Skin of body (tissue), 2 donors: ENCODE results near the gene SGCA. TPM values are rescaled to one million over a fixed set of nuclear protein-coding genes. Genes with fewer than 3 reads are reported as not detected.

Experiments used
- DNase-seq: peaks from one replicate; lab custom pipeline; 2025; lab: John Stamatoyannopoulos, UW
- total RNA-seq: library from RNA; depleted of rRNA; stranded (reverse); fragments of >200 nt; gene quantifications from one replicate; pipeline ENCODE4 v1.2.3, GENCODE V29; 2014

SGCA gene
- total RNA-seq, 1 donor from 2014 or later, result 14.6 TPM

DNA sequence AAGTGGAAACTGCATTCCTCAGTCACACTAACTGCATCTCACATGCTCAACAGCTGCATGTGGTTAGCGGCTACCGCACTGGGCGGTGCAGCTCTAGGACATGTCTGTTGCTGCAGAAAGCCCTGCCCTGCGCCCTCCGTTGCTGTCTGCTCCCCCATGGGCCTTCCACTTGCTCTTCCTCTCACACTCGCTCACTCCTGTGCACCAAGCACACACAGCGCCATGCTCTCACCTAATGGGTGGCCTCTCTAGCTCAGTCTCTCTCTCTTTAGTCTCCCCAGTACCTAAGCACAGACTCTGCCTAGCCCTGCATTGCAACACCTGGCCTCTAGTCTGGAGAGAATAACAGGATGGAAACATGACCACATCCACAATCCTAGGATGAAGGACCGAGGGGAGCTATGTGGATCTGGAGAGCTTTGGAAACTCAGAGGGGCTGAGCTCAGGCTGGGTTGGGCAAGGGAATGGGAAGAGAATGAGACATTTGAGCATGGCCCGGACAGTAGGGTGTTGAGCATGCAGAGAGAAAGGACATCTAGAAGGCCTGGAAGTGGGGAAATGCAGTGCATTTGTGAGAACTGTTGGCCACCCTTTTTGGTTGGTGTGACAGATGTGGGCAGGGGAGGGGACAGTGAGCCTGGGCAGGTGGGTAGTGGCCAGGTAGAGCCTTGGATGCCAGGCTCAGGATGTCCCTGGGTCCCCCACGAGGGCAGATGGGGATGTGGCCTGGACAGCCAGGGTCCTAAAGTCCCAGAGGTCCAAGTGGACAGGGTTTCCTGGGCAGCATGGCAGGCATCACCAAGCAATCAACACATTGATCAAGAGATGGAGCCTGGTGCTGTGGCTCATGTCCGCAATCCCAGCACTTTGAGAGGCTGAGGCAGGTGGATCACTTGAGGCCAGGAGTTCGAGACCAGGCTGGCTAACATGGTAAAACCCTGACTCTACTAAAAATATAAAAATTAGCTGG lies 16.1 kb downstream of the SGCA start:
- DNase-seq, result peak; percentile 75

DNA sequence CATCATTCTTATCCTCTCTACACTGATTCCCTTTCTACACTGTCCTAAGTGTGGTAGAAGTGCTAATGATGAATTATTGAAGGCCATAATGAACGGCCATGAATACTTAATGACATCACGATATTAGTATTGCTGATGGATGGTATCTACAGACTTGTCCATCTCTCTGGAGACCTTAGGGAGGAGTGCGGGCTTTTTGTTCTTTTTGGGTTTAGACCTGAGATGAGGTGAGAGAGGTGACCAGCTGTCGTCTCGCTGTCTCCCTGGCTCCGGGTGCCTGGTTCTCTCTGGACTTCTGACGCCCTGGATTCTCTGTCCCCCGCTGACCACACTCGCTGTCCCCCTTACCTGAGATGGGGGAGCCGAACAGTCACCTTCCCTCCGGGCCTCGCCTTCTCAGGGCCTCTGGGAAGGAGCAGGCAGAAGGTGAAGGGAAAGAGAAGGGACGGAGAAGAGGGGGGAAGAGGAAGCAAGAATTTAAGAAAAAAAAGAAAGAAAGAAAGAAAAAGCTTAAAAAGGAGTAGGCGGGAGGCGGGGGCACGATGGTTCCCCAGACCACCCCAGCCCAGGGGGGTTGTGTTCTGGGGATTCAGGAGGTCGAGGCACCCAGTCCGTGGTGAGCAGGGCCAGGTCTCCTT lies 17.1 kb downstream of the SGCA start:
- no peak for DNase-seq

DNA sequence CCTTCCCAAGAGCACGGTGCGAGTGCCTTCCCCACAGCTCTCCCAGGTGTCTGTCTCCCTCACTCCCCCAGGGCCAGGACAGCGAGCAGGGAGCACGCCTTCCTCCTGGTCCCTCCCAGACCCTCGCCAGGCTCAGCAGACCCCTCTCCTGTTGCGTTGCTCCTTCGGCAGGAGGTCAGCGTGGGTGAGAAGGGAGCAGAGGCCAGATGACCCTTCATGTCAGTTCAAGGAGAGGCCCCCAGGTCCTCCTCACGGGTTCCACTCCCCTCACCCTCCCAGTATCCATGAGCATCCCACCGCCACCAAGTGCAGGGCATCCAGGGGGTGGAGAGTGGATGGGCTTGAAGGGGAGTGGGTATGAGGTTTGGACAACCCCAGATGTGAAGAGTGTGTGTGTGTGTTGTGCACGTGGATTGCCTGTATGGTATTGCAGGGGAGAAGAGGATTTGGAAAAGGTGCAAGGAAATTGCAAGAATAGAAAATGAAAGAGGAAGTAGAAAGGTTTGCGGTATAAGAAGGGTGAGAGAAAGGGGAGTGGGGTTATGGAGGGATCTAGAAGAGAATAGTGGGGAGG lies 17.7 kb downstream of the SGCA start:
- DNase-seq, result peak; percentile 44

DNA sequence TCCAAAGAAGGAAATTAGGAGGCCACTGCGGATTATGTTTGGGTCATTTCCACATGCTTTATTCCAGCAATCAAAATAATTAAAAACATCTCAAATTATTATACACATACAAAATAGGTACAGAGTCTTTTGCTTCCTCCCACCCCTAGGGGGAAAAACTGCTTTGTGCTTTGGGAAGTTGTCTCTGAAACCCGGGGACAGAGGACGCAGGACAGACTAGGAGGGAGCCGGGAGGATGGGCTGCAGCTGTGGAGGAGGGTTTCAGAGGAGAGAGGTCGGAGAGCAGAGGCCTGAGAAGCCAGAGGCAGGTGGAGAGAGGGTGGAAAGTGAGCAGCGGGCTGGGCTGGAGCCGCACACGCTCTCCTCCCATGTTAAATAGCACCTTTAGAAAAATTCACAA lies 18.3 kb downstream of the SGCA start:
- DNase-seq, result no peak

DNA sequence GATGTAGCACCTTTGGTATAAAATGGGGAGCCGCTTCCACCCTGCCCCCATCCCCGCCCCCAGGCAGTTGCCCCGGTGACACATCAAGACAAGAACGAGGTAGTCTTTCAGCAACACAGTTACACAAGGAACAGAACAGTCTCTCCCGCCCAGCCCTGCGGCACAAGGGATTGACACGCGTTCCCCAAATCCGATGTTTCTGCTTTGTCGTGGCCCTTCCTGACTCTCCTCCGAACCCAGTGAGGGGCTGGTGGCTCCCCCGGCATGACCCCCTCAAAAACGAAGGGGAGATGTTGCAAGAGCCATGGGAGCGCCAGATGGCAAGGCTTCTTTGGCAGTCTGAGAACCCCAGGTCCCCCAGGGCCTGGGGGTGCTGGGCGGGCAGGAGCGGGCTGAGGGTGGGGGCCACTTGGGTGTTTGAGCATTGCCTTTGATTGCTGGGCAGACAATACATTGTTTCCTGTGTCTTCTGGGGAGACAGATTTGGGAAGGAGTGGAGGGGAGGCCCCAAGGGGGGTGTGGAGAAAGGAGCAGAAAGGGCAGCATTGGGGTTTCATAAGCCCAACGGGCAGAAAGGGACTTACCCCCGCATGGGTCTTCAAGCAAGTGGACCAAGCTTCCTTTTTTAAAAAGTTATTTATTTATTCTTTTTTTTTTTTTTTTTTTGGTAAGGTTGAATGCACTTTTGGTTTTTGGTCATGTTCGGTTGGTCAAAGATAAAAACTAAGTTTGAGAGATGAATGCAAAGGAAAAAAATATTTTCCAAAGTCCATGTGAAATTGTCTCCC lies 19.0 kb downstream of the SGCA start:
- DNase-seq, result peak; percentile 21

DNA sequence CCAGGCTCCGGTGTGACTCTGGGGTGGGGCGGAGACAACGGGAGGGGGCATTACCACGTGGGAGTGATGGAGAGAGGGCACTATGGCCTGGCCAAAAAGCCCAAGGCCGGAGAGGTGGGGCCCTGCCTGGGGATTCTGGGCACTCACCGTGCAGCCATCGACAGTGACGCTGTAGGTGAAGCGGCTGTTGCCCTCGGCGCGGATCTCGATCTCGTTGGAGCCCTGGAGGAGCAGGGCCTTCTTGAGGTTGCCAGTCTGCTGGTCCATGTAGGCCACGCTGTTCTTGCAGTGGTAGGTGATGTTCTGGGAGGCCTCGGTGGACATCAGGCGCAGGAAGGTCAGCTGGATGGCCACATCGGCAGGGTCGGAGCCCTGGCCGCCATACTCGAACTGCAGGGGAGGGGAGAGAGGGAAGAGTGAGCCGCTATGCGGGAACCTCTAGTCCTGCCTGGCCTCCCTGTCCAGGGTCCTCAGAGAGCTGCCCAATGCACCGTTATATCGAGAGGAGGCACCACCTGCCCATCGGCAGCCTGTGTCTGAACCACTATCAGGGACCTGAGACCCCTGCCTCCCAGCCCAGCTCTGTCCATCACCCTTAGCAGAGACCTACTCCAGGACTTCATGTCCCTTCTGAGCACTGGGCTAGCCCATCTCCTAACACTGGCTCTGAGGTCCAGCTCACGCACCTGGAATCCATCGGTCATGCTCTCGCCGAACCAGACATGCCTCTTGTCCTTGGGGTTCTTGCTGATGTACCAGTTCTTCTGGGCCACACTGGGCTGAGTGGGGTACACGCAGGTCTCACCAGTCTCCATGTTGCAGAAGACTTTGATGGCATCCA lies 20.0 kb downstream of the SGCA start:
- no peak for DNase-seq

DNA sequence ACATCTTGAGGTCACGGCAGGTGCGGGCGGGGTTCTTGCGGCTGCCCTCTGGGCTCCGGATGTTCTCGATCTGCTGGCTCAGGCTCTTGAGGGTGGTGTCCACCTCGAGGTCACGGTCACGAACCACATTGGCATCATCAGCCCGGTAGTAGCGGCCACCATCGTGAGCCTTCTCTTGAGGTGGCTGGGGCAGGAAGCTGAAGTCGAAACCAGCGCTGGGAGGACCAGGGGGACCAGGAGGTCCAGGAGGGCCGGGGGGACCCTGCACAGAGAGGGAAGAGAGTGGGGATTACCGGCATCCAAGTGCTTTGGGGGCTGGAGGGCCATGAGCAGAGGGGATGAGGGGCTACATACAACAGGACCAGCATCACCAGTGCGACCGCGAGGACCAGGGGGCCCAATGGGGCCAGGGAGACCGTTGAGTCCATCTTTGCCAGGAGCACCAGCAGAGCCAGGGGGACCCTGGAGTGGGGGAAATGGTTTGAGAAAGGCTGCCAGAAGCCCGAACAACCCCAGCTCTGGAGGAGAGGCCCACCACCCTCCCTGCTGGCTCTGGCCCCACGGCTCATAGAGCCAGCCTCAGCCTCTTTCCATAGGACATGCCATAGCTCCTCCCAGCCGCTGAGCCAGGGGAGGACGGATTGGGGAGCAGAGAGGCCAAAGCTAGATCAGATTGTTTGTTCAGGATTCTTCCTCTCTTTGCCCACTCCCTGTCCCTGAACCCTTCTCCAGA lies 21.0 kb downstream of the SGCA start:
- peak; percentile 67 for DNase-seq

DNA sequence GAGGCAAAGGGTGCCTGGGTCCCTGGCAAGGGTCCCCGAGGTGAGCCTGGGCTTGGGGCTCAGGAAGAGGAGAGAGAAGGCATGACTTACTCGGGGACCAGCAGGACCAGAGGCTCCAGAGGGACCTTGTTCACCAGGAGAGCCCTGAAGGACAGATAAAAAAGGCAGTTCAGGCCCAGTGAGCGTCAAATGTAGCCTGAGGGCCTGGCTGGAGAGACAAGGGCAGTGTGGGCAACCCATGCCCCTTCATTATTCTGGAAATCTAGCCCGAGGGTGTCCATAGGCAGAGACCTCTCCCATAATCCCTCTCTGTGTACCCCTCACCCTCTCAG lies 21.6 kb downstream of the SGCA start:
- DNase-seq, result peak; percentile 65

DNA sequence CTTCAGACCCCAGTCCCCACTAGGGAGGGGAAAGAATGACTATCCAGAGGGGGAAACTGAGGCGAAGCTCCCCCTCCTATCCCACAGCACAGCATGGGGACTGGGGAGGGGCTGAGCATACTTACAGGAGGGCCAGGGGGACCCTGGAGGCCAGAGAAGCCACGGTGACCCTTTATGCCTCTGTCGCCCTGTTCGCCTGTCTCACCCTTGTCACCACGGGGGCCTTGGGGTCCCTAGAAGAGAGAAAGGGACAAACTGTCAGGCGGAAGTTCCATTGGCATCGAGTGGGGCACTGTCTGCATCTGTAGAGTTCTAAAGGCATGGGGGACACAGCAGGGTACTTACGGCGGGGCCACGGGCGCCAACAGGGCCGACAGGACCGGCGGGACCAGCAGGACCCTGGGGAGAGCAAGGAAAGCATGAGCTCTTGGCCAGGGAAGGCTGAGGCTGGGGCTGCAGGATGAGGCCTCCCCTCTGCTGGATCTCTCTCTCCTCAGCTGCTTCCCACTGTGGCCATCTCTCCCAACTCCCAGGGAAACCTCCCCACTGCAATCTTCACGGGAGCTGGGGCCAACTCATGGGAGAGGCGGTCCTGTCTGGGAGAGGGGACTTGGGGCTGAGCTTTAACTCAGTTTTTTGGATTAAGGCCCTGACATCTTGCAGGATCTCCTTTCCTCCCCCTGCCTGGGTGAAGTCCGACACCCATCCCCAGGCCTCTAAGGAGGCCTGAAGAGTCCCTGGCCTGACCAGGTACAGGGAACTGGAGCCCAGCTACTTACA lies 22.1 kb downstream of the SGCA start:
- DNase-seq, result peak; percentile 54

DNA sequence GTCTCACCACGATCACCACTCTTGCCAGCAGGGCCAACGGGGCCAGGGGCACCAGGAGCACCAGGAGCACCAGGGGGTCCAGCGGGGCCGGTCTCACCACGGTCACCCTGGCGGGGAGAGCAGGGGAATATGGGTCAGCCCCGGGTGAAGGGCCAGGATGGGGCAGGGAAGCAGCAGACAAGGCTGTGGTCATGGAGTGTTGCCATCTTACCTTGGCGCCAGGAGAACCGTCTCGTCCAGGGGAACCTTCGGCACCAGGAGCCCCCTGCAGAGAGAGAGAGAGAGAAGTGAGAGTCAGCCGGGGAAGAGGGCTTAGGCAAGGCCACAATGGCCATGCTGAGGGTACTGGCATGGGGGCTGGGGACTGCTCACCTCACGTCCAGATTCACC lies 22.7 kb downstream of the SGCA start:
- no peak for DNase-seq

DNA sequence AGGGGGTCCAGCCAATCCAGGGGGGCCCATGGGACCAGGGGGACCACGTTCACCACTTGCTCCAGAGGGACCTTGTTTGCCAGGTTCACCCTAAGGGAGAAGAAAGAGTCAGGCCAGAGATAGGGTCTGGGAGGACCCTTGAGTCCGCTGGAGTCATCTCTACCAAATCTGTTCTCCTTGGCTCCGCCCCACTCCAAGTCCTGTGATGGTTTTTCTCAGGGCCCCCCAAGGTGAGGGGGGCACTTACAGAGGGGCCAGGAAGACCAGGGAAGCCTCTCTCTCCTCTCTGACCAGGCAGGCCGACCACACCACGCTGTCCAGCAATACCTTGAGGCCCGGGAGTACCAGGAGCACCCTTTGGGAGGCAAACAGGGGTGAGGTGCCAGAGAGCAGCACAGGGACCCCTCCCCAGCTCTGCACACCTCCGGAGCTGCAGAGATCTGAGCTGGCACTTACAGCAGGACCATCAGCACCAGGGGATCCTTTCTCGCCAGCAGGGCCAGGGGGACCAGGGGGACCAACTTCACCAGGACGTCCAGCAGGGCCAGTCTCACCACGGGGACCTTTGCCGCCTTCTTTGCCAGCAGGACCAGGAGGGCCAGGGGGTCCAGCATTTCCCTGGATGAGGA lies 23.2 kb downstream of the SGCA start:
- no peak for DNase-seq

DNA sequence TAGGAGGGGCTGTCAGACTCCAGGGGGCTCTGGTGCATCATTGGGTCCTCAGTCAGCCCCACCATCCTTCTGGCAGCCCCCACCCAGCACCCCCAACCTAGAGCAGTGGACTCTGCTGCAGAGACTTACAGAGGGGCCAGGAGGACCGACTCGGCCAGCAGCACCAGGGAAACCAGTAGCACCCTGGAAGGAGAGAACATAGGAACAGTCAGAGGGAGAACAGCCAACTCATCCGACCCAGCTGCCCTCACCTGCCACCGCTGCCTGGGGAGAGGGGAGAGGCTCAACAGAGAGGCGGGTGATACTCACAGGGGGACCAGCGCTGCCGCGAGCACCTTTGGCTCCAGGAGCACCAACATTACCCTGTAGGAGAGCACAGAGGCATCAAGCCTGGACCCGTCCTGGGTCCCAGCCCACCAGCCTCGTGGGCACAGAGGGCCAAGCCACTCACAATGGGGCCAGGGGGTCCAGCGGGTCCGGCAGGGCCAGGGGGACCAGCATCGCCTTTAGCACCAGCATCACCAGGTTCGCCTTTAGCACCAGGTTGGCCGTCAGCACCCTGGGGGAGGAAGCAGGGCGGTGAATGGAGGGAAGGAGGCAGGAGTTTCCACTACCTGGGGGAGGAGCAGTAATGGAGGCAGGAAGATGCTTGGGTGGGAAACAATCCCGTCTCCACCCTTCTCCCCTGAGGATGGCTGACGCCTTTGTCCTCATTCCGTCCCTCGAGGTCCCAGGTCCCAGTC lies 23.9 kb downstream of the SGCA start:
- DNase-seq, result peak; percentile 59

DNA sequence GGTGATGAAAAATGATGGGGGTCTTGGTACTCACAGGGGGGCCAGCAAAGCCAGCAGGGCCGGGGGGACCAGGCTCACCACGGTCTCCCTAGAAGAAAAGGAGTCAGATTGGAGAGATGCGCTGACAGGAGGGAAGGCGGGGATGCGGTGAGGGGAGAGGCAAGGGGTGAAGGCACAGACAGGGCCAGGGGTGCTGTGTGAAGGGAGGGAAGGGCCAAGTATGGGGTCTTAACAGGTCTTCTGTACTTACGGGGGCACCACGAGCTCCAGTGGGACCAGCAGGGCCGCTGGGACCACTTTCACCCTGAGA lies 24.4 kb downstream of the SGCA start:
- peak; percentile 57 for DNase-seq

DNA sequence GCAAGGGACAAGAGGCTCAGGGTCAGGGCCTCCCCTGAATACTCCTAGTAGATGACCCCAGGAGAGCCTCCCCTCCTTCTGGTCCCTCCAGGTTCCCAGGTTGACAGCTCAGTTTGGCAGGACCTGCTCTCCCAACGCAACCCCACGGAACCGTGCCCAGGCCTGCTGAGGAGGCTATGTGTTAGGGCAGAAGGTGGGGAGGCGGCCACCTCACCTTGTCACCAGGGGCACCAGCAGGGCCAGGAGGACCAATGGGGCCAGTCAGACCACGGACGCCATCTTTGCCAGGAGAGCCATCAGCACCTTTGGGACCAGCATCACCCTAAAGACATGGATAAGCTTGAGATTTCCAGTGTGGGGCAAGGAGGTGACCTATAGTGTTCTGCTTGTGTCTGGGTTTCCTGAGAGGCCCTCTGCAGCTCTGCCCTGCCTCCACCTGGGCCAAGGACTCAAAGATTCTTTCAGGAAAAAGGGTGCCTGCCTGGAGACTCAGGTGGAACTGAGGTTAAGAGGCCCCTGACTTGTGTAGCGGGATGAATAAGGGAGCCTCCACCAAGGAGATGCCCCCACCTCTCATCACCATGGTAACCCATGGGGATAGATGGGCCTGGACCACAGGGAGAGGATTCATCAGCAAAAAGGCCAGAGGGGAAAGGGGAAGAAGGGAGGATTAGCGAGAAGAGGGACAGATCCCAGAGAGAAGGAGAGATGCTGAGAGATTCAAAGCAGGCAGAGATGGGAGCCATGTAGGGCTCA lies 25.0 kb downstream of the SGCA start:
- peak; percentile 48 for DNase-seq

DNA sequence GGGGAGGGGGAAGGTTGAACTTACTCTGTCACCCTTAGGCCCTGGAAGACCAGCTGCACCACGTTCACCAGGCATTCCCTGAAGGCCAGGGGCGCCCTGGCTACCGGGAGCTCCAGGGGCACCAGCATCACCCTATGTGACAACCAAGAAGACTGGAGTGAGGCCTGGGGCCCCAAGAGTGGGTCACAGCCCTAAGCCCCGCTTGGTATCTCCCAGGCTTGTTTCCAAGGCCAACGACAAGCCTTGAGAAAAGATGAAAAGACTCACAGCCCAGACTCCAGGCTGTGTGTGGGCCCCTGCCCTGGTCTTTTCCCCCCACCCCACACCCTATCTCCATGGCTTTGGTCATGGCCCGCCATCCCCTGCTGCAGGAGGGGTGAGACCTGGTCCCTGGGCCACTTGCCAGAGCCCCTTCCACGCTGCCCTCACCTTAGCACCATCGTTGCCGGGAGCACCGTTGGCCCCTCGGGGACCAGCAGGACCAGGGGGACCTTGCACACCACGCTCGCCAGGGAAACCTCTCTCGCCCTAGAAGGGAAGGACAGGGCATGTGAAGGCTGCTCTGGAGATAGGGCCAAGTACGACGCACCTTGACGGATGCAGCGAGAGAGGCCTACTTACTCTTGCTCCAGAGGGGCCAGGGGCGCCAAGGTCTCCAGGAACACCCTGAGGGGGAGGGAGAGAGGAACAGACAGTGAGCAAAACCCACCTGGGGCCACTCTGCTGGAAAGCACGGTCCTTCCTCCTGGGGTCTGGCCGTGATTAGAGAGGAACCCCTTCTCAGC lies 25.7 kb downstream of the SGCA start:
- no peak for DNase-seq

DNA sequence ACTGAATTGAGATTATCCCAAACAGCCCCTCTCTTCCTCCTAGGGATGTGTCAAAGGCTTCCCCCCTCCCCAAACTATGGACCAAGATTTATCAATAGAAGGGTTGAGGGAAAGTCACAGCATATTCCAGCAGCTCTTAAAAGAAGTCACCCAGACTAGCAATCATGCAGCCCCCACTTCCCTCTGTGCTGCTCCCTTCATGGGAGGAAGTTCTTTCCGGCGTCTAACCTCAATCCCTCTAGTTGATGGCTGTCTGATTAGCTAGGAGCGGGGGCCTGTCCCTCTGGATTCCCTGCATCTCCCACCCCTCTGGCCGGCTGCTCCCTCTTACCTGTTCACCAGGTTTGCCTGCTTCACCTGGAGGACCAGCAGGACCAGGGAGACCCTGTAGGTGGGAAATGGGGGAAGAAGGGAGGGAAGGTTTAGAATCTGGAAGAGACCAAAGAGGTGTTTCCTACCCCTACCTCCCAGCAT lies 26.4 kb downstream of the SGCA start:
- no peak for DNase-seq
